PC-3 (cell line): ENCODE measurements around the gene MBTPS2. TPM values are rescaled to one million over a fixed set of nuclear protein-coding genes. Genes with fewer than 3 reads are reported as not detected.

ENCODE experiments used
- ATAC-seq: fragments of 200-7000 bp; cut with Tn5 transposase; 2 replicates; pipeline ENCODE4 v1.9.1; 2020; ENCODE audit warnings: mild to moderate bottlenecking, moderate library complexity
- BruUV-seq: library from RNA; stranded (reverse); fragments of 400-500 nt; replicated peaks from 2 replicates; lab custom pipeline; 2021; lab: Mats Ljungman, UMichigan
- CTCF ChIA-PET: fragments of 300-600 bp; sonication (Branson Sonifier 250); formaldehyde crosslinking; loops from one replicate; lab custom pipeline; 2022; ENCODE audit warnings: antibody characterized with exemption; lab: Charles Lee
- POLR2A ChIA-PET: fragments of 300-600 bp; sonication (Branson Sonifier 250); formaldehyde crosslinking; loops from one replicate; lab custom pipeline; 2022; ENCODE audit warnings: antibody characterized with exemption; ENCODE audit not compliant: unreplicated experiment; lab: Charles Lee
- DNase-seq: peaks from one replicate; pipeline ENCODE4 v3.0.0-alpha.2; 2015
- H2AFZ ChIP-seq: fragments of 300-600 bp; sonication (generic); 2 replicates; pipeline ENCODE4 v1.6.0; 2016; ENCODE audit warnings: antibody characterized with exemption, low read length
- H3F3A ChIP-seq: fragments of 300-600 bp; sonication (generic); one replicate; pipeline ENCODE4 v1.6.0; 2017; ENCODE audit warnings: antibody characterized with exemption, low read length, control low read depth, mild to moderate bottlenecking; ENCODE audit not compliant: unreplicated experiment
- H3K27ac ChIP-seq: fragments of 300-600 bp; sonication (generic); 2 replicates; pipeline ENCODE4 v1.5.1; 2016; ENCODE audit warnings: mild to moderate bottlenecking, low read length
- H3K27me3 ChIP-seq: fragments of 300-600 bp; sonication (generic); 2 replicates; pipeline ENCODE4 v1.6.1; 2016; ENCODE audit warnings: low read length, mixed read lengths
- H3K36me3 ChIP-seq: fragments of 300-600 bp; sonication (generic); 2 replicates; pipeline ENCODE4 v1.6.1; 2016; ENCODE audit warnings: low read depth, mixed run types, low read length, mixed read lengths
- H3K4me1 ChIP-seq: fragments of 300-600 bp; sonication (generic); 2 replicates; pipeline ENCODE4 v1.5.1; 2016; ENCODE audit warnings: low read length; ENCODE audit not compliant: insufficient read depth
- H3K4me2 ChIP-seq: fragments of 300-600 bp; sonication (generic); 2 replicates; pipeline ENCODE4 v1.6.0; 2016; ENCODE audit warnings: low read length
- H3K4me3 ChIP-seq: fragments of 300-600 bp; sonication (generic); 2 replicates; pipeline ENCODE4 v1.5.1; 2016; ENCODE audit warnings: mild to moderate bottlenecking, low read length, mixed read lengths
- H3K79me2 ChIP-seq: fragments of 300-600 bp; sonication (generic); 2 replicates; pipeline ENCODE4 v1.6.1; 2017; ENCODE audit warnings: low read length, mixed read lengths
- H3K9ac ChIP-seq: fragments of 300-600 bp; sonication (generic); 2 replicates; pipeline ENCODE4 v1.6.0; 2016; ENCODE audit warnings: mild to moderate bottlenecking, low read length
- H3K9me2 ChIP-seq: fragments of 300-600 bp; sonication (generic); replicated peaks from 2 replicates; pipeline ENCODE4 v1.6.1; 2016; ENCODE audit warnings: mixed run types, low read length, mixed read lengths
- H3K9me3 ChIP-seq: fragments of 300-600 bp; sonication (generic); 2 replicates; pipeline ENCODE4 v1.6.1; 2016; ENCODE audit warnings: low read length, mixed read lengths
- H4K20me1 ChIP-seq: fragments of 300-600 bp; sonication (generic); 2 replicates; pipeline ENCODE4 v1.6.1; 2016; ENCODE audit warnings: low read length, mixed read lengths
- CTCF ChIP-seq: fragments of 300-600 bp; sonication (generic); conservative IDR thresholded peaks from 2 replicates; pipeline ENCODE4 v1.5.1; 2017; ENCODE audit warnings: antibody characterized with exemption, low read depth, mild to moderate bottlenecking, low read length
- EZH2 ChIP-seq: fragments of 300-600 bp; sonication (generic); IDR thresholded peaks from one replicate; pipeline ENCODE4 v1.6.1; 2017; ENCODE audit warnings: antibody characterized with exemption, mild to moderate bottlenecking, low read length; ENCODE audit not compliant: unreplicated experiment
- EZH2phosphoT487 ChIP-seq: fragments of 300-600 bp; sonication (generic); IDR thresholded peaks from 2 replicates; pipeline ENCODE4 v1.6.1; 2018; ENCODE audit warnings: mild to moderate bottlenecking, antibody characterized with exemption, low read length, borderline replicate concordance
- intact Hi-C: fragments of 100-400 bp; cut with micrococcal nuclease; formaldehyde crosslinking; loops from 2 replicates; pipeline ENCODE4 v1.9.0; 2023
- total RNA-seq: library from RNA; depleted of rRNA; stranded (reverse); fragments of >200 nt; gene quantifications from 2 replicates; pipeline ENCODE4 v1.2.3, GENCODE V29; 2014

MBTPS2 gene
- total RNA-seq, 1 experiment from 2014 or later = 5.8 TPM

- peaks cover 35% of the 10 kb centered on the region for H3K4me1 ChIP-seq
- TF ChIP-seq EZH2 = no peak
- no peak for TF ChIP-seq EZH2phosphoT487
- TF ChIP-seq CTCF = no peak
- intact Hi-C loops = loop anchor here (10.0 kb wide), 1 partner anchor 64 kb away; no protein-coding TSS in a partner anchor
Measured at GRCh38 chrX:21929209-21929608, 89.8 kb downstream of the MBTPS2 start.

GRCh38 chrX:21930986-21931385, 91.6 kb downstream of the MBTPS2 start:
- BruUV-seq = no TSS peak
- H3K9me2 ChIP-seq = no peaks in the 10 kb centered on the region; the same call in 1 of the 2 replicates
- CTCF ChIA-PET = no interaction called here

More at GRCh38 chrX:21929209-21929608, 89.8 kb downstream of the MBTPS2 start:
- no peaks in the 10 kb centered on the region for H3K36me3 ChIP-seq
- H3K79me2 ChIP-seq = no peaks in the 10 kb centered on the region
- no TSS peak for BruUV-seq
- ATAC-seq = no peak
- no peak overlapping the region for H3K4me3 ChIP-seq
- H4K20me1 ChIP-seq = no peaks in the 10 kb centered on the region
- no peak overlapping the region for H2AFZ ChIP-seq
- no peak for DNase-seq
- H3F3A ChIP-seq = no peaks in the 10 kb centered on the region
- no peaks in the 10 kb centered on the region for H3K9me3 ChIP-seq
- no peak overlapping the region for H3K9ac ChIP-seq
- H3K27me3 ChIP-seq = no peaks in the 10 kb centered on the region
- CTCF ChIA-PET = no interaction called here
- H3K27ac ChIP-seq = no peak overlapping the region
- no peak overlapping the region for H3K4me2 ChIP-seq
- POLR2A ChIA-PET = no interaction called here
- no peaks in the 10 kb centered on the region; the same call in 1 of the 2 replicates for H3K9me2 ChIP-seq

More at GRCh38 chrX:21930986-21931385, 91.6 kb downstream of the MBTPS2 start:
- Histone ChIP-seq H3K4me2 (no peak overlapping the region), H3K9me3 (no peaks in the 10 kb centered on the region), H3K79me2 (no peaks in the 10 kb centered on the region), H4K20me1 (no peaks in the 10 kb centered on the region), H3K36me3 (no peaks in the 10 kb centered on the region), H3F3A (no peaks in the 10 kb centered on the region), H3K27me3 (no peaks in the 10 kb centered on the region), H3K4me1 (peaks cover 35% of the 10 kb centered on the region), H3K4me3 (no peak overlapping the region), H3K9ac (no peak overlapping the region), H3K27ac (no peak overlapping the region), H2AFZ (no peak overlapping the region)
- ATAC-seq (no peak), DNase-seq (no peak)
- intact Hi-C loops = no loop called here
- POLR2A ChIA-PET = no interaction called here
- TF ChIP-seq CTCF (no peak), EZH2phosphoT487 (no peak), EZH2 (no peak)
